GM21825 (cell line): ENCODE data around the gene PTPRD.

Experiments used
- ATAC-seq: cut with Tn5 transposase; IDR thresholded peaks from one replicate; pipeline ENCODE4 v1.9.1; 2021; ENCODE audit warnings: mild to moderate bottlenecking, moderate library complexity; ENCODE audit not compliant: unreplicated experiment

PTPRD gene

DNA sequence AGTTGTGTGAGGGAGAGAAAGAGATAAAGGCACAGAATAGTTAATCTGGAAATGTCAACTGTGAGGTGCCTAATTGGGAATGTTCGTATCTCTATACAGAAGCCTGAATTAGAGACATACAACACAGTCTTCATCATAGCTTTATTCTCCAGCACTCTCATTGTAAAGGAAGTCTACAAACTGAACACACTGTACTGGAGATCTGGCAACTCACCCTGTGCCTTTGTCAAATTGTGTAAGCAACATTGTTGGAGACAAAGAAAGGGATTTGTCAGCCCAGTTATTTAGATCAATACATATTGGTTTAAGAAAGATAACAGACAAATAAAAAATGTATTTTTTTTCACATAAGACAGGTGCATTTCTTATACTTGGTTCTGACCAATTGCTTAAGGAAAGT, 1980.3 kb downstream of the PTPRD start:
- no peak for ATAC-seq

DNA sequence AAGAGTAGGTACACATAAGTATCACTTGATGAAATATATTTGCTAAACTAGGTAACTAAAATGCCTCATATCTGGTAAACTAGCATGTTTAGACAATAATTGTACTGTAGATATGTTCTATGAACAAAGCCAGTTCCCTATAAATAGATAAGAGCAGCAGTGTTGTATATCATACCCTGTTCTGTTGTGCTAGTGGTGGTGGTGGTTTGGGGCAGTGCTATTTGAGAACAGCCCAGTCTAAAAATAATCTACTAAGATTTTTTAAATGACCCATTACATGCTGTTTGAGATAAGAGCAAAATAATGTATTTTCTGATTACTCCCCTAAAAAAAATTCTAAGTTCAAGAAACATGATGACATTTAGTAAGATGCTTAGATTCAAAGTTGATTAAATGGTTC, 1984.0 kb downstream of the PTPRD start:
- no peak for ATAC-seq

DNA sequence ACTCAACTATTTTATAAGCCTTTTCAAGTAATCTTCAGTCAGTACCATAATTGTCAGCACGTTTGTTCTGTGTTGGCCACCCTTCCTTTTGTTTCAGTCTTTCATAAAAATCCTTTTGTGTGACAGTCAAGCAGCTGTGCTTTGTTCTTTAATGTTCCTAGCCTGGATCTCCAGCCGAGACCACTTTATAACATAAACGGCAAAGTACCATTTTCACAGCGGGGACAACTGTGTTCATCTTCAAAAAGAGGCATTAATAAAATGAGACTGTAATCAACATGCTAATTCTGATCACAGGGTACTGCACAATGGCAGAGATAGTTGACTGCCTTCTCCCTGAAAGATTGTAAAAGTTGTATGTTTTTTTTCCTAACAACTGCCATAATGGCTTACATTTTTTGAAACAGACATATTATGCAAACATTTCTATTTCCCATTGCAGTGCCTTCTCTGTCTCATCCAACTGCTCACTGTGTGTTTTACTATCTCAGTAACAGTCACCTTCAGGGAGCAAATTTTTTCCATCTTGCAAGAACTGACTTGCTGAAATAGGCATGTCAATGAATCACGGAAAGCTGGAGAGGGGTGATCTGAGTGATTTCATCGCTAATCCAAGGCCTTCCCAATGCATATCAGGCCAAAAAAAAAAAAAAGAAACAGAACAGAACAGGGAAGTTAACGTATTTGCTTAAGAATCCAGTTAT, 1984.7 kb downstream of the PTPRD start:
- ATAC-seq: no peak

DNA sequence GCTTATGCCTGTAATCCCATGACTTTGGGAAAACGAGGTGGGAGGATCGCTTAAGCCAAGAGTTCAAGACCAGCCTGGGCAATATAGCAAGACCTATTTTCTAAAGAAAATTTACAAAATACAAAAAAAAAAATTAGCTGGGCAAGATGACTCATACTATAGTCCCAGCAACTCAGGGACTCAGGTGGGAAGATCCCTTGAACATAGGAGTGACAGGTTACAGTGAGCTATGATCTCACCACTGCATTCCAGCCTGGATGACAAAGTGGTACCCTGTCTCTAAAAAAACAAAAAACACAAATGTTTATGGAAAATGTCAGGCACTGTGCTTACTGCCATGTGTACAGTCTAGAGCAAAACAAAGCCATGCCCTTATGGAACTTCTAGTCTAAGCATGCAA, 1989.9 kb downstream of the PTPRD start:
- ATAC-seq: no peak

DNA sequence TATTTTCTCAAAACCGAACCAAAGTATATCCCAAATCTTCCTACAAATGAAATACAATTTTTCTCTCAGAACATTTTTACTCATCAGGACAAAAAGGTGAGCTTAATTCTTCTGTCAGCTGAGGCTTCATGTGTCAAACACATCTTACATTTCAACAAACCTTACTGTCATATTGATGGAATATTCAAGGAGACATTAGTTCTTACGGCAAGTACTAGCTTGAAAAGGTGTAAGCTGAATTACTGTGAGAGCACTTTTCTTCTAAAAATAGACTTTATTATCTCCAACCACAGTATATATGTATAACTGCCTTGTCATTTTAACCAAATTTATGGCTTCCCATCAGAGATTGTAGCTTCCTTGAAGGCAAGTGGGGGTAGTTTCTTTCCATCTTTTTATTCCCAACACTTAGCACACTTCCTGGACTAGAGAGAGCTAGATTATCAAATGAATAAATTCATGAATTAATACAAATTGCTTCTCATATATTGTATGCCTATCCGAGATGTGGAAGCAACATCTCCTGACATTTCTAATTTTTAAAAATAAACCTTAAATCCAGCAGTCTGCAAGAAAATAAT, 1990.5 kb downstream of the PTPRD start:
- ATAC-seq: no peak

DNA sequence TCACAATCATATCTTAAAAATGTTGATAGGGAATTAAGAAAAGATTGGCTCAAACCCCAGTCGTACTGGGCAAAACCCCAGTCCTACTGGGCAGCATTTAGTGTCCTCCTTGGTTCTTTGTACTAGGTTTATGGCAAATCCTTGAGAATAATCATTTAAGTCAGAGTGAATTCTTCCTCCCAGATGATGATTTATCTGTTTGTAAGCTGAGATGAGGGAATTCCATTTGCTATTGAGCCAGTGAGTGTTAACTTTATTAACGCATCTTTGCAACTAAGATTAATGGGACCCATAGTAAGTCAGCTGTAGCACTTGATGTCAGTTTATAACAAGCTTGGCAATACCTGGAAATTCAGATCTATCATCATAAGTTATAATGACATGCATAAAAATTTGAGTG, 1991.4 kb downstream of the PTPRD start:
- no peak for ATAC-seq

DNA sequence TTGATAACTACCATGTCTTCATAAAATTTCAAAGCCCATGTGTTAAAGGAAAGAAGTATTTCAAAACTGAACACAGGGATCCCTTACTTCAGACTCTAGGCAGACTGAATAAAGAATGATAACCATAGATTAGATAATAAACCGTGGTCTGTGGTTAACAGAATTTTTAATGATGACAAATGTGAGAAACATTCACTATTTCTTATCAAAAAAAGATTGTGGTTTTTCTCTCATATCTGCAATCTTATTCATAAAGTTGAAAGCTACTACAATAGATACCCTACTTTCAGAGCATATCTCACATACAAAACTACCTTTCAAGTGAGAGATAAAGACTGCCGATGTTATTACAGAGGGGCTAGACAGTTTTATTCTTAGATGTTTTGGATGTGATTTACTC, 1996.4 kb downstream of the PTPRD start:
- no peak for ATAC-seq

DNA sequence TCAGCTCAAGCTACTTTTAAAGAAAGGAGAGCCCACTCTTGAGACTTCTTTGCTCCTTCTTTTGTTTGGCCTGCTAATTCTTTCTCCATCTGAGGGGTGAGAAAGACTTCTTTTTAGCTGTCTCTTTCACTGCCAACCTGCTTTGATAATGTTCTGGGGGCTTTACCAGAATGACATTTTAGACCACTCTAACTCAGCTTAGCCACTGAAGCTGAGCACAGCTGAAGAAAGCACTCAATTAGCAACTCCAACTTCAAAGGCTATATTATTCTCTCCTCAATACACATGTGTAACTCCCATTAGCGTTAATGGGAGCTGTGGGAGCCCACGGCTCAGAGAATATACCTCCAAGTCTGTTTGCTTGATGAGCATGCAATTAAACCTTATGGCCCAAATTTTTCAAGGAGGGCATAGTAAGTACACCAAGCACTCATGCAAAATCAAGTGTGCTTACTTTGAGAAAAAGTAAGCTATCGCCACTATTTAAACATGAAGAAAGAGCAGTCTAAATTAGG, 1997.8 kb downstream of the PTPRD start:
- no peak for ATAC-seq

DNA sequence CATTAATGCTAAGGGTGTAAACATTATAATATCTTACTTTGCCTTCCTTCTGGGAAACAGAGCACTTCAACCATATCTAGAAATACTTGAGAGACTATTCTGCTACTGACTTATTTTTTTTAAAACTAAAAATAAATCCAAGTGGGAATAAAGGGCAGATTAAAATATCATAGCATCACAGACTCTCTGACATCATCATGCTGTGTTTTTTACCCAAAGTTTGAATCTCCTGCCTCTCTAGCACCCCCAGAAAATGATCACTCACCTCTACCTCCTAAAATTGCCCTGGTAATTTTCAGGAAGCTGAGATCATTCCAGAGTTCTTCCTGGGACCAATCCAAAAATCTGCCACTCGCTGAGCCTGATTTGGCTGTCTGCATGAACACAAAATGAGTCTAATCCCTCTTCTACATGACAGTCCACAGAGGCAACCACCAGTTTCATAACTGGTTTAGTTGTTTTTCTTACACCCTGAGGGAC, 1999.4 kb downstream of the PTPRD start:
- no peak for ATAC-seq

DNA sequence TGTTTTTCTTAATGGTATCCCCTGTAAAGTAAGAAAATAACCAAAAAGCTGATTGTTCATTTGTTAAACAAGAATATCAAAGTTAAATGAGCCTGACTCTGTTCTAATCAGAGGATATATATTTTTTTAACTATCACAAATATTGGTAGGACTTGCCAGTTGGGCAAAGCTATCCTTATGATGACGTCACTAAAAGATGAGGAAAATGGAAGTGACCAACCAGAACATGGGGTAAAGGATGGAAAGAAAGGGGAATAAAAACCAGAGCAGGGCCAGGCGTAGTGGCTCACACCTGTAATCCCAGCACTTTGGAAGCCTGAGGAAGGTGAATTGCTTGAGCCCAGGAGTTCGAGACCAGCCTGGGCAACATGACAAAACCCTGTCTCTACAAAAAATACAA, 2001.6 kb downstream of the PTPRD start:
- ATAC-seq: no peak

DNA sequence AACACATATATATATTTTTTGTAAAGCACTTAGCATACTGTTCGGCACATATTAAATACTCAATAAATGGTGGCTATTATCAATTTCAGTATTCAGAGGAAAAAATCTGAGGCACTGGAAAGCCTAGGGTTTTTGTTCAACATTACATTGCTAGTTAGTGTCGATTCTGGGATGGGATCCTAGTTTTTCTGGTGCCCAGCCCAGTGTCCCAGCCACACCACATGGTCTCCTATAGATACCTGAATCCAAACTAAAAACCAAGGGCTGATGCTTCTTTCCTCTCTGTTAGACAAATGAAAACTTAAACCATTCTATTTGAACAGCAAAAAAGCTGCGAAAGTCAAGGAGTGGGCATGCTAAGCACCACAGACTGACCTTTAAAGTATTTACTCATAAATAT, 2002.5 kb downstream of the PTPRD start:
- ATAC-seq: no peak

DNA sequence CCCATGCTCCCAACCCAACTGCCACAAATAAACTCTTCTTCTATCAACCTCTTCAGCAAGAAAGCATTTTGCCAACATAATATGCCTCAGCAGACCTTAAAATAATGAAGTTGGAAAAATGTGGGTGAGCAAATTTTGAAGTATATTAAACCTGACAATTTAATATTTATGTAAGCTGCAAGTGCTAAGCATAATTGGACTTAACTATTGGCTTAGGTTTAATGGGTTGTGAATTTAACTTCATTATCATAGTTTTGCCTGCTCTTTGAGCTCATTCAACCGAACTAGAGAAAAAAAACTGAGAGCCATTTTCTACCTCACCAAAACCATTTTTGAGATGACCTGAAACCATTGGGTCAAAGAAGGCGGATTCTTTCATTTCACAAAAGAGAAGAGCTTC, 2007.7 kb downstream of the PTPRD start:
- no peak for ATAC-seq

DNA sequence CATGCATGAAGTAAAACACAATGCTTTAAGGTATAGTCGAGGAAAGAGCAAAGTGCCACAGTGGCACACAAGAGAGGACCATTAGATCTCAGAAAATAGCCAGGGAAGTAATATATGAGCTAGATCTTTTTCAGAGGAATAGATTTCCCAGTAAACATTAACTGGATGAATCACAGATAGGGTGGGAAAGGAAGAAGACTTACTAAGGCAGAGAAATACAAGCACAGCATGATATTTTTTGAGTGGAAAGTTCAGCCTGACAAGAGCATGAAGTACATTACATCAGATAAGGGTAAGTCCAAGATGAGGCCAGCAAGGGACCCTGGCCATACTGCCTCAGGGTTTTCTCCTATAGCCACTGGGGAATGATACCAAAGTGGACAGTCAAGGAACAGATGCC, 2008.6 kb downstream of the PTPRD start:
- ATAC-seq: no peak

DNA sequence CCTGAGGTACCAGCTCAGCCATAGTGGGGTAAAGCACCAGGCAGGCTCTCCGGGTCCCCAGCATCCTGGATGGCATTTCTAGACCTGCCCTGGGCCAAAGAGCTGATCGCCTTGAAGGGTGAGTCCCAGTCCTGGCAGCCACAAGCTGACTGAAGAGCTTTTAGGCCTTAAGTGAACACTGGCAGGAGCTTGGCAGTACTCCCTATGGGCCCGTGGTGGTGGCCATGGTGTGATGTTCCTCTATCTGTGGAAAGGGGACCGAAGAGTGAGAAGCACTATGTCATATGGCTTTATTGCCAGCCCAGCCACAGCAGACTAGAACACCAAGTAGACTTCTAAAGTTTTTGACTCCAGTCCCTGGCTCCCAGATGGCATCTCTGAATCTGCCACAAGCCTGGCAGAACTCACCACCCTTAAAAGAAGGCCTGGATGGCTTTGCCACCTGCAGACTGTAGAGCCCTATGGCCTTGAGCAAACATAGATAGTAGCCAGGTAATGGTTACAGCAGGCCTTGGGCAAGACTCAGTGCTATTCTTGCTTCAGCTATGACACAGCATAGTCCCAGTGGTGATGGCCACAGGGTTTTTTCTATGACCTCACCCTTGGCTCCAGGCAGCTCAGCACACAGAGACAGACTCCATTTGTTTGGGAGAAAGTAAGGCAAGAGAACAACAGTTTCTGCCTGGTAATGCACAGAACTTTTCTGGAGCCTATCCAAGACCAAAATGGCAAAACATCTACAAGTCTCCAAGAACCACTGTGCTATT, 2011.7 kb downstream of the PTPRD start:
- no peak for ATAC-seq

DNA sequence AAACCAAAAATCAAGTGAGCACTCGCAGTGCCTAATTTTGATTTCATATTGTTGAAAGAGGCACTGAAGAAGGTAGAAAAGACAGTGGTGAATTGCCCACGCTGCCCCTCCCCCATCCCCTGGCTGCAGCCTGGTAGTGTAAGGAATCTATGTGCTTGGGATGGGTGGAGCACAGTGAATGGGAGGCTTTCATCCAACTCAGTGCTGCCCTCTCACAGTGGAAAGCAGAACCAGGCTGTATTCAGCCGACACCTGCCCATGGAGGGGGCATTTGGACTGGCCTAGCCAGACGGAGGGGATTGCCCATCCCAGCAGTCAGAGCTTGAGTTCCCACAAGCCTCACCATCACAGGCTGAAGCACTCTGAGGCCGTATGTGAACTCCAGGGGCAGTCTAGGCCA, 2012.9 kb downstream of the PTPRD start:
- no peak for ATAC-seq

DNA sequence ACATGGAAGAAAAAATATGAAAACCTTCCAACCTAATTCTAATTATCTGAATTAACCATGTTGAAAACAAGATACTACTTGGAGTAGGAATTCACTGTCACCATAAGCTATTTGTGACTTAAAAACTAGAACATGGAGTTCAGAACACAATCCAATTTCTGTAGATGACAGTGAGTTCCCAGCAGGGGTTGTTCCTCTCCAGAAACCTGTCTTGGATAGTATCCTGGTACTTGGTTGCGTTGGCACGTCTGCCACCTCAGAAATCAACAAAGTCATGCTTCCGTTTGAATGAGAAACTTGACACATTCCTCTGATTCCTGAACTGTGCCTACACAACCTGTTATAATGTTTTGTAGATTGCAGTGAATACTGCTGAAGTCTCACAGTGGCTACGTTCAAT, 2023.3 kb downstream of the PTPRD start:
- ATAC-seq: no peak

DNA sequence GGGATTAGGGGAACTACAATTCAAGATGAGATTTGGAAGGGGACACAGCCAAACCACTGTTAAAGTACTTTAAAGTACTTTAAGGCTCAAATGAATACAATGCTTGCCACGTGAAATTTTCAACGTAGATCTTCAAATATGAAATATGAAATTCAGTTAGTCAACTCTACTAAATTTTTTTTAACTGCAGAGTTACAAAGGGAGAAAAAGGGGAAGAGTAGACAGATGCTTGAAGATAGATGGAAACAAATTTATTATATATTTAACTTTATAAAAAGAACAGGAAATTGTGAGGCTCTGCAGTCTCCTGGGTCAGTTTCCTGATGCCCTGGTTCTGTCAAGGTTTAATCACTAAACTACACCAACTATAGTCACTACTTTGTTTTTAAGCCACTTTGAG, 2027.8 kb downstream of the PTPRD start:
- ATAC-seq: no peak

DNA sequence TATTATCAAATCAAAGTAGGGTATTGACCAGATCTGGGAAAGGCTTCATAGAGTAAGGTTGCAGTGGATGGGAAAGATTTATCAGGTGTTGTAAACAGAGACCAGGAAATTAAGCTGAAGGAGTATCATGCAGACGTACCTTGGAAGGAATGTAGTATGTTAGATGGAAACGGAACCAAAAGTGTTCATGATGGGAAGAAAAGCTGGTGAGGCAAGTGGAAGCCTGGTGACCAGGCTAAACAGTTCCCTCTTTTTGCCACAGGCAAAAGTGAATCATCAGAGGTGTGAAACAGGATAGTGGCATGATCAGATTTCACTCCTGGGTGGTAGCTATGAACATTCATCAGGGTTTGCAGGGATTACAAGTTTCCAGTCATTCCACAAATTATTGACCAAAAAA, 2033.1 kb downstream of the PTPRD start:
- no peak for ATAC-seq

DNA sequence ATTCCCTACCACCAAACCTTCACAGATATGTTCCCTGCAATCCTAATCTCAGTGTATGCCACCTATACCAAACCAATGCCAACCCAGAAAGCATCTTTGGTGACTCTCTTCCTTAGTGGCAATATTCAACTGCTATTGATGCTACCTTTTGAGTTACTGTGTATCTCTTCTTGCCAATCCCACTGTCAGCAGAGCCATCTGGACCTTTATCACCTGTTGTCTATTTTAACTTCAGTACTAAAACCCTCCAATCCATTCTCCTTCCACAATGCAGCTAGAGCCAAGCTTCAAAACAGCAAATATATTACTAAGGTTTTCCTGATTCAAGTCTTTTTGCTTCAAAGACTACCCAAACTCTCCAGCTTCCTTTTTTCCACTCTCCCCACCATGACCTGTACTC, 2036.1 kb downstream of the PTPRD start:
- no peak for ATAC-seq

DNA sequence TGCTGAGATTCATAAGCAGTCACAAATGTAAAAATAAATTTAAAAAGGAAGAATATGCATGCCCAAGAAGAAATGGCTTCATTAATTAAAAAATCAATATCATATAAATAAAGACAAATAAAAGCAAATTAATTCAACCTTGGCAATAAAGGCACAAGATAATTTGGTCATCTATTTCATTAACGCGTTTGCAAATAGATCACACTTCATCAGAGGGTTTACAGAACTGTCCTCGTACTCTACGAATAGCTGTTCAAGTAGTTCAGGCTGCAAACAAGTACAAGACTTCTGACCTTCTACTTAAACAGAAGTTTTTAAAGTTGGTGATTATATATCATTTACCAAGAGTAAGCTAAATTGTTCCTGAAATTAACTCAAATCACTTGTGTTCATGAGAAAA, 2038.0 kb downstream of the PTPRD start:
- ATAC-seq: no peak

DNA sequence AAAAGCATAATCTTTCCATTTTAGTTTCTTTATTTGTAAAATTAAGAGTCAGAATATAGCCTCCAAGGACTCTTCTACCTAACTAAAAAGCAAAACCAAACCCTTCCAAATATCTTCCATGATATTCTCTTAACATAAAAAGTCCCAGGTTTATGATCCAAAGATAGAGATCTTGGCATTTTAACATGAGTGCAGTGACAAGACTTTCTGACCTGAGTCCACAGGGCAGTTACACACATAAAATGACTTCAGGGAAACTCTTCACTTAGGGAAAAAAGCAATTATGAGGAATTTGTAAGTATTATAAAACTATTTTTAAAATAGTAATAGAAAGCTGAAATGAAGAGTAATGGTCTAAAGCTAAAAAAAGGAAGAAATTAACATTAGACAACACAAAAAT, 2040.6 kb downstream of the PTPRD start:
- no peak for ATAC-seq

DNA sequence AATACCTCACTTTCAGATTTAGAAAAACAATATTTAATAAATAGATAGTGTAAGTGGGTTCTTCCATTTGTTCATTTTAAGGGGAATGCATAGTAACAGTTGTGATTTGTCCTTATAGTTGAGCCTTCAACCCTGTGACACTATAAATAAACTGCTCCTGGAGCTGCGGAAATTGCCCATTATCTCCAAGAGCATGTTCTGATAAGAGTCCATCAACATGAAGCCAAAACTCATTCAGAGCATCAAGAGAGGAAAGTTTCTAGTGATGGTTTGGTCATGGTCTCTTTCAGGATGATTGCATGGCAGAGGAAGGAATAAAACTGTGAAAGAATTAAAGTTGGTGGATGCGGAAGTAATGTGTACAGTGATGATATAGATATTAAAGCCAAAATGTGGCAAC, 2041.2 kb downstream of the PTPRD start:
- no peak for ATAC-seq
